ENCODE data around the gene FGD4. TPM values are rescaled to one million over a fixed set of nuclear protein-coding genes. Genes with fewer than 3 reads are reported as not detected.

FGD4 gene
- polyA plus RNA-seq, 3 donors, result 16.1 to 18.8 (median 16.3) TPM

GRCh38 chr12:32659908-32660440 lies 260.6 kb downstream of the FGD4 start:
- DNase-seq (ENCODE audit: low read depth in 3 of 3, low spot score in 2 of 3), result no peak

- DNase-seq (ENCODE audit: low read depth in 3 of 3, low spot score in 2 of 3), result no peak
These were observed 262.3 kb downstream of the FGD4 start for GRCh38 chr12:32661706-32662105.

GRCh38 chr12:32662665-32663064 lies 263.3 kb downstream of the FGD4 start:
- DNase-seq (ENCODE audit: low read depth in 3 of 3, low spot score in 2 of 3), result no peak

GRCh38 chr12:32666018-32666417 lies 266.7 kb downstream of the FGD4 start:
- no peak for DNase-seq (ENCODE audit: low read depth in 3 of 3, low spot score in 2 of 3)

- no peak for DNase-seq (ENCODE audit: low read depth in 3 of 3, low spot score in 2 of 3)
These were observed 270.2 kb downstream of the FGD4 start for GRCh38 chr12:32669584-32669983.

GRCh38 chr12:32671930-32672780 lies 272.8 kb downstream of the FGD4 start:
- DNase-seq (ENCODE audit: low read depth in 3 of 3, low spot score in 2 of 3), result peak in 2 of 3 donors; percentile 43 to 55

- DNase-seq (ENCODE audit: low read depth in 3 of 3, low spot score in 2 of 3), result peak; percentile 84 to 96 (median 88)
These were observed 279.9 kb downstream of the FGD4 start, which contains the start of gene DNM1L for GRCh38 chr12:32679091-32679919. Gene DNM1L (plus strand): TSS chr12:32679301. CDS start chr12:32679364, 63 bp downstream.

- DNase-seq (ENCODE audit: low read depth in 3 of 3, low spot score in 2 of 3), result no peak
These were observed 280.5 kb downstream of the FGD4 start for GRCh38 chr12:32679920-32680237.

- DNase-seq (ENCODE audit: low read depth in 3 of 3, low spot score in 2 of 3), result no peak
These were observed 281.4 kb downstream of the FGD4 start for GRCh38 chr12:32680787-32681186.

- DNase-seq (ENCODE audit: low read depth in 3 of 3, low spot score in 2 of 3), result no peak
These were observed 281.9 kb downstream of the FGD4 start for GRCh38 chr12:32681272-32681671.

- DNase-seq (ENCODE audit: low read depth in 3 of 3, low spot score in 2 of 3), result no peak
These were observed 287.0 kb downstream of the FGD4 start for GRCh38 chr12:32686340-32686739.

GRCh38 chr12:32688786-32689185 lies 289.4 kb downstream of the FGD4 start:
- DNase-seq (ENCODE audit: low read depth in 3 of 3, low spot score in 2 of 3), result no peak

- DNase-seq (ENCODE audit: low read depth in 3 of 3, low spot score in 2 of 3), result no peak
These were observed 291.6 kb downstream of the FGD4 start for GRCh38 chr12:32690927-32691326.

- no peak for DNase-seq (ENCODE audit: low read depth in 3 of 3, low spot score in 2 of 3)
These were observed 293.0 kb downstream of the FGD4 start for GRCh38 chr12:32692358-32692757.

- DNase-seq (ENCODE audit: low read depth in 3 of 3, low spot score in 2 of 3), result no peak
These were observed 293.7 kb downstream of the FGD4 start for GRCh38 chr12:32693036-32693435.

Data from right renal cortex interstitium (tissue), 3 donors.